HepG2 (cell line): Measurements from ENCODE around the gene IL17F. TPM values are rescaled to one million over a fixed set of nuclear protein-coding genes. Genes with fewer than 3 reads are reported as not detected.

Experiments used
- CBX2 ChIP-seq, 2 experiments: fragments of 200-600 bp in 1 of 2; sonication (generic); formaldehyde crosslinking in 1 of 2; IDR thresholded peaks; 2 replicates each; pipeline versions ENCODE4 v1.7.0 to v1.8.1; 2018 to 2022; ENCODE audit warnings: low read depth in 2 of 2, low read length in 1 of 2, mild to moderate bottlenecking in 1 of 2, missing genetic modification reagents in 1 of 2
- CEBPG ChIP-seq: IDR thresholded peaks from 2 replicates; pipeline ENCODE4 v1.6.1; 2016
- DMAP1 ChIP-seq: IDR thresholded peaks from 2 replicates; pipeline ENCODE4 v1.6.1; 2016
- DPF2 ChIP-seq: sonication (generic); formaldehyde crosslinking; IDR thresholded peaks from 2 replicates; pipeline ENCODE4 v1.4.0; 2020; ENCODE audit warnings: mild to moderate bottlenecking, low read depth, missing genetic modification reagents, borderline replicate concordance
- E2F2 ChIP-seq: sonication (generic); formaldehyde crosslinking; IDR thresholded peaks from 2 replicates; pipeline ENCODE4 v1.4.0; 2020; ENCODE audit warnings: missing genetic modification reagents, borderline replicate concordance
- FOXK2 ChIP-seq: fragments of 450-650 bp; IDR thresholded peaks from 2 replicates; pipeline ENCODE4 v1.6.1; 2016
- HDAC2 ChIP-seq: sonication (generic); formaldehyde crosslinking; IDR thresholded peaks from 2 replicates; pipeline ENCODE4 v1.4.0; 2020; ENCODE audit warnings: missing genetic modification reagents
- HNRNPL ChIP-seq: fragments of 200-400 bp; formaldehyde crosslinking; IDR thresholded peaks from 2 replicates; pipeline ENCODE4 v1.6.1; 2017; ENCODE audit warnings: mild to moderate bottlenecking, low read depth, low read length
- KLF15 ChIP-seq: sonication (generic); formaldehyde crosslinking; IDR thresholded peaks from 2 replicates; pipeline ENCODE4 v1.8.1; 2023; ENCODE audit warnings: borderline replicate concordance, mild to moderate bottlenecking, inconsistent platforms, missing genetic modification reagents, mixed read lengths
- KLF6 ChIP-seq: IDR thresholded peaks from 2 replicates; pipeline ENCODE4 v1.8.0; 2016; ENCODE audit warnings: missing biosample characterization, missing genetic modification reagents
- MBNL3 ChIP-seq: fragments of 250-450 bp; sonication (Bioruptor Pico); conservative IDR thresholded peaks from 2 replicates; pipeline ENCODE4 v1.8.0; 2022; ENCODE audit warnings: mild to moderate bottlenecking, inconsistent platforms
- PLRG1 ChIP-seq: fragments of 450-650 bp; conservative IDR thresholded peaks from 2 replicates; pipeline ENCODE4 v1.6.1; 2016
- SMAD3 ChIP-seq: sonication (generic); formaldehyde crosslinking; IDR thresholded peaks from 2 replicates; pipeline ENCODE4 v1.4.0; 2020; ENCODE audit warnings: missing genetic modification reagents
- SNAI1 ChIP-seq: sonication (generic); formaldehyde crosslinking; IDR thresholded peaks from 2 replicates; pipeline ENCODE4 v1.5.0; 2020; ENCODE audit warnings: mild to moderate bottlenecking, missing genetic modification reagents, borderline replicate concordance
- SRSF9 ChIP-seq: fragments of 200-400 bp; formaldehyde crosslinking; IDR thresholded peaks from 2 replicates; pipeline ENCODE4 v1.6.1; 2018; ENCODE audit warnings: borderline replicate concordance, mild to moderate bottlenecking, low read depth, low read length; ENCODE audit not compliant: insufficient read depth, poor library complexity, severe bottlenecking
- STAT5B ChIP-seq: sonication (generic); formaldehyde crosslinking; IDR thresholded peaks from 2 replicates; pipeline ENCODE4 v1.4.0; 2020; ENCODE audit warnings: missing genetic modification reagents
- TBL1XR1 ChIP-seq: fragments of 150-350 bp; IDR thresholded peaks from 2 replicates; pipeline ENCODE4 v1.6.1; 2014; ENCODE audit warnings: borderline replicate concordance, low read length; ENCODE audit not compliant: partially characterized antibody
- TFDP1 ChIP-seq: IDR thresholded peaks from 2 replicates; pipeline ENCODE4 v1.6.1; 2016; ENCODE audit warnings: missing compliant biosample characterization, missing genetic modification reagents, borderline replicate concordance
- ZMYM4 ChIP-seq: sonication (generic); formaldehyde crosslinking; IDR thresholded peaks from 2 replicates; pipeline ENCODE4 v1.8.1; 2023; ENCODE audit warnings: mild to moderate bottlenecking, missing genetic modification reagents
- ZNF232 ChIP-seq: sonication (generic); formaldehyde crosslinking; IDR thresholded peaks from 2 replicates; pipeline ENCODE4 v1.4.0; 2020; ENCODE audit warnings: missing genetic modification reagents, borderline replicate concordance
- ZNF329 ChIP-seq: sonication (generic); formaldehyde crosslinking; IDR thresholded peaks from 2 replicates; pipeline ENCODE4 v1.9.0; 2021; ENCODE audit warnings: low read depth, mild to moderate bottlenecking, missing genetic modification reagents
- ZNF431 ChIP-seq: sonication (generic); formaldehyde crosslinking; IDR thresholded peaks from 2 replicates; pipeline ENCODE4 v1.9.0; 2022; ENCODE audit warnings: missing genetic modification reagents, low read depth, mild to moderate bottlenecking, borderline replicate concordance
- ZNF501 ChIP-seq: sonication (generic); formaldehyde crosslinking; IDR thresholded peaks from 2 replicates; pipeline ENCODE4 v1.5.1; 2020; ENCODE audit warnings: mild to moderate bottlenecking, moderate library complexity, missing genetic modification reagents
- ZNF547 ChIP-seq: sonication (generic); formaldehyde crosslinking; IDR thresholded peaks from 2 replicates; pipeline ENCODE4 v1.5.1; 2020; ENCODE audit warnings: mild to moderate bottlenecking, missing genetic modification reagents
- ZNF740 ChIP-seq: sonication (generic); formaldehyde crosslinking; IDR thresholded peaks from 2 replicates; pipeline ENCODE4 v1.4.0; 2020; ENCODE audit warnings: missing genetic modification reagents
- ZNF773 ChIP-seq: sonication (generic); formaldehyde crosslinking; IDR thresholded peaks from 2 replicates; pipeline ENCODE4 v1.4.0; 2020; ENCODE audit warnings: missing genetic modification reagents, borderline replicate concordance
- ZNF780A ChIP-seq: sonication (generic); formaldehyde crosslinking; IDR thresholded peaks from 2 replicates; pipeline ENCODE4 v1.8.0; 2022; ENCODE audit warnings: mild to moderate bottlenecking, missing genetic modification reagents, moderate library complexity
- ZSCAN31 ChIP-seq: sonication (generic); formaldehyde crosslinking; IDR thresholded peaks from 2 replicates; pipeline ENCODE4 v1.5.0; 2020; ENCODE audit warnings: low read depth, mild to moderate bottlenecking, missing genetic modification reagents
- polyA plus RNA-seq, 8 experiments: library from polyadenylated mRNA; depleted of rRNA in 3 of 8; stranded (reverse) in 7 of 8; unstranded in 1 of 8; fragments of >200 nt; fragmentation: Illumina TruSeq in 4 of 8; extraction: Trizol in 4 of 8; gene quantifications; 2 replicates each; pipeline versions ENCODE4 v1.2.1 to v1.2.3, GENCODE V29; 2011 to 2016; ENCODE audit warnings: low read depth in 4 of 8, missing spikeins in 1 of 8, mixed read lengths in 1 of 8; ENCODE audit not compliant: insufficient read depth in 1 of 8
- total RNA-seq, 5 experiments: library from RNA; depleted of rRNA; stranded (reverse); fragments of >200 nt; fragmentation: Illumina TruSeq; extraction: Trizol; gene quantifications; 2 replicates each; pipeline ENCODE4 v1.2.3, GENCODE V29; 2016; ENCODE audit warnings: low read depth in 1 of 5

The IL17F gene
- total and polyA plus RNA-seq, 2 of the 13 experiments (the other 11 are each of a cell fraction or from before 2014, with no cell fraction given) = not detected

GRCh38 chr6:52284460-52285176 is 40.3 kb upstream of the IL17F start, which contains the start of gene MCM3 (continued):
- peak; percentile 85; the same call in 1 of the 2 replicates for TF ChIP-seq E2F2 (CRISPR knock-in tag)
- peak; percentile 80 for TF ChIP-seq ZNF547
- peak; percentile 99 for TF ChIP-seq TFDP1 (CRISPR knock-in tag)
- TF ChIP-seq ZMYM4 (CRISPR knock-in tag) = peak; percentile 98
- peak; percentile 96 for TF ChIP-seq ZNF780A
- 0 out of 2 replicates have a peak, but pooled peaks have one; percentile 48 for TF ChIP-seq ZNF329 (CRISPR knock-in tag)
- no peak for TF ChIP-seq PLRG1
- TF ChIP-seq CEBPG (CRISPR knock-in tag) = no peak; the same call in 1 of the 2 replicates
- no peak for TF ChIP-seq DPF2 (CRISPR knock-in tag)
- no peak for TF ChIP-seq CBX2 (IDR thresholded peaks at IDR 0.05; ENCODE audit: low read depth, low read length)
- TF ChIP-seq CBX2 (CRISPR knock-in tag; IDR thresholded peaks at IDR 0.05; ENCODE audit: low read depth) = peak; percentile 72
- peak; percentile 24; the same call in 1 of the 2 replicates for TF ChIP-seq FOXK2
- TF ChIP-seq ZNF501 = peak; percentile 99
- TF ChIP-seq ZNF232 (CRISPR knock-in tag) = 0 out of 2 replicates have a peak, but pooled peaks have one; percentile 9
- peak; percentile 96; the same call in 1 of the 2 replicates for TF ChIP-seq ZNF431 (CRISPR knock-in tag)
- TF ChIP-seq HDAC2 (CRISPR knock-in tag) = peak; percentile 61; the same call in 1 of the 2 replicates
- no peak for TF ChIP-seq SRSF9
- no peak for TF ChIP-seq MBNL3 (CRISPR knock-in tag)
- peak; percentile 58; the same call in 1 of the 2 replicates for TF ChIP-seq KLF6 (CRISPR knock-in tag)
- TF ChIP-seq HNRNPL = peak; percentile 60; the same call in 1 of the 2 replicates
- peak; percentile 30 for TF ChIP-seq TBL1XR1
- 0 out of 2 replicates have a peak, but pooled peaks have one; percentile 37 for TF ChIP-seq SNAI1 (CRISPR knock-in tag)
- peak; percentile 97 for TF ChIP-seq ZSCAN31 (CRISPR knock-in tag)
- TF ChIP-seq SMAD3 = no peak
- no peak for TF ChIP-seq ZNF773 (CRISPR knock-in tag)
- 0 out of 2 replicates have a peak, but pooled peaks have one; percentile 46 for TF ChIP-seq STAT5B
- peak; percentile 93 for TF ChIP-seq DMAP1 (CRISPR knock-in tag)
- TF ChIP-seq ZNF740 (CRISPR knock-in tag) = no peak
- TF ChIP-seq KLF15 (CRISPR knock-in tag) = no peak; the same call in 1 of the 2 replicates
